Left hindlimb (tissue), 1 donor: ENCODE measurements around the gene LCE4A.

Source experiments
- DNase-seq: peaks from one replicate; pipeline ENCODE4 v3.0.0-alpha.2; 2018

The LCE4A gene

GRCh38 chr1:152747831-152748230 is 39.9 kb downstream of the LCE4A start:
- no peak for DNase-seq

- no peak for DNase-seq
Observed at GRCh38 chr1:152752225-152752624, 44.3 kb downstream of the LCE4A start.

- no peak for DNase-seq
Observed at GRCh38 chr1:152753586-152753985, 45.6 kb downstream of the LCE4A start.

GRCh38 chr1:152756872-152757271 is 48.9 kb downstream of the LCE4A start:
- no peak for DNase-seq

GRCh38 chr1:152757747-152758146 is 49.8 kb downstream of the LCE4A start, which contains the start of gene KPRP:
Gene KPRP (plus strand): TSS chr1:152758025. CDS start chr1:152759589, 1,564 bp downstream.
- no peak for DNase-seq

- DNase-seq, result no peak
Observed at GRCh38 chr1:152758636-152759035, 50.7 kb downstream of the LCE4A start.
